Endothelial cell of hepatic sinusoid (primary cell): ENCODE measurements around the gene ITGBL1.

Experiments used
- in situ Hi-C: cut with HindIII; loops from 2 replicates; pipeline ENCODE4 v1.10.0; 2017; ENCODE audit warnings: low sequenced_read_pairs

The ITGBL1 gene

DNA sequence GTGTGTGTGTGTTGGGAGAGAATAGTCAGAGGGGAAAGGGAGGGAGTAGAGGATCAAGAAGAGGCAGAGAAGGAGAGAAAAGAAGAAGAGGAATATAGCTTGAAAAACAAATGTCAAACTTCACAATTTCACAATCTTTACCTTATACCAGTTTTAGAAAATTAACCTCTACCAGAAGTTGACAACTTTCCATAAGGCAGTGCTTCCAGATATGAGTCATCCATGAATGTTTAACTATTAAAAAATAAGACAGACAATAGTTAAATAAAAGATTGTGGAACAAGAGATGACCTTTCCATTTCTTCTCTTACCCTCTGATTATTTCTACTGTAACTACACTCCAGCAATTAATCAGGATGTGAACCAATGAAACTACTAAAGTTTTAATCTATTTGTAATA lies 229.4 kb downstream of the ITGBL1 start:
- in situ Hi-C loops: no loop called here

GRCh38 chr13:101686003-101686402 lies 233.5 kb downstream of the ITGBL1 start:
- in situ Hi-C loops: no loop called here

GRCh38 chr13:101690871-101691270 lies 238.4 kb downstream of the ITGBL1 start:
- in situ Hi-C loops: no loop called here

DNA sequence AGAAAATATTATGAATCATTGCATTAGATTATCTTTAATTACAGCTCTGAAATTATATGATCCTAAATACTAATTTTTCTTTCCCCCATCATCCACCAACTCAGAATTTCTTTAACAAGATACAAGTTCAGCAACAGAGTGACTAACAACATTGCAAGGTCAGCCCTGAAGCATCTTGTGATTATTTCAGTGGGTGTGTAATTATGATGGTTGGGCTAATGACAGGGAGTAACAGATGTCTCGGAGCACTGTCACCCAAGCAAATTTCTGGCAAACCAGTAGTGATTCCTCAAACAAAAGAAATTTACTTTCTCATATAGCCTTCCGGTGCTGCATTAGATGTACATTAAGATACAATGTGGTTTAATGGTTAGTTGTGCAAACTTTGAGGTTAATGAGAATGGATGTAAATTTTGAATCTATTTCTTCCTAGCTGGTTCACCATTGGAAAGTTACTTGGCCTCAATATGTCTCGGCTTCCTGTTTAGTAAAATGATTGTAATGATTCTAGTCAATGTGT lies 238.9 kb downstream of the ITGBL1 start:
- in situ Hi-C loops: no loop called here

- in situ Hi-C loops: no loop called here
These were observed 243.5 kb downstream of the ITGBL1 start for GRCh38 chr13:101695870-101696516.

- in situ Hi-C loops: no loop called here
These were observed 245.3 kb downstream of the ITGBL1 start for GRCh38 chr13:101697745-101698144.

DNA sequence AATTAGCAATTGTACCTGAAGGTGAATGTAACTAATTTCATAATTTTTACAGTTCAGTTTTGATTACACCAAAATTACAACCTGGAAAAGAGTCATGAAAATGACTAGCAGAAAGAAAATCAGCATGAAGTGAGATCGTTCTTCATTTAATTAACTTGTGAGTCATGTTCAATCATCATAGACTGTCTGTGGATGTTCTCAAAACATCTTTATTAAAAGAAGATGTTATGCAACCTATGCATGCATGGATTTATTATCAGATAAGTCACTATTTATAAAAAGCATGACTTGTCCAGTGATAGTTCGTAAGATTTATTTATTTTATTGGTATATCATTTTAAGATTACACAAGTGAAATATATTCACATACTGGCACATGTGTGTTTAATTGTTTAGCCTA lies 245.9 kb downstream of the ITGBL1 start:
- in situ Hi-C loops: no loop called here

GRCh38 chr13:101700598-101700997 lies 248.1 kb downstream of the ITGBL1 start:
- in situ Hi-C loops: no loop called here

DNA sequence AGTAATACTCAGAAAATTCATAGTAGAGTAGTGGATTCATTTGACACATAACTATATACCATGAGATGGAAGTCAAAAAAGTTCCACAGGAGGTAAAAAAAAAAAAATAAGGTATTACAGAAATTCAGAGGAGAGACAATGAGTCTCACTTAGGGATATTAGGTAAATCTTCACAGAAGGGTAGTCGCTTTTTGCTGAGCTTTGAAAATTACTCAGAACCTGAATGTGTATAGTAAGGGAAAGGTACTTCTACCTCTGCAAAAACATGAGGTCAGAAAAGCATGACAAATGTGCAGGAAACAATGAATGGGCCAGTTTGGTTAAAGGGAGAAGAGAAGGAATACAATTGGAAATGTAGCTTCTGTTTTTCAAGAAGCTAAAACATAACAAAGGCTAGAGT lies 250.6 kb downstream of the ITGBL1 start:
- in situ Hi-C loops: no loop called here

DNA sequence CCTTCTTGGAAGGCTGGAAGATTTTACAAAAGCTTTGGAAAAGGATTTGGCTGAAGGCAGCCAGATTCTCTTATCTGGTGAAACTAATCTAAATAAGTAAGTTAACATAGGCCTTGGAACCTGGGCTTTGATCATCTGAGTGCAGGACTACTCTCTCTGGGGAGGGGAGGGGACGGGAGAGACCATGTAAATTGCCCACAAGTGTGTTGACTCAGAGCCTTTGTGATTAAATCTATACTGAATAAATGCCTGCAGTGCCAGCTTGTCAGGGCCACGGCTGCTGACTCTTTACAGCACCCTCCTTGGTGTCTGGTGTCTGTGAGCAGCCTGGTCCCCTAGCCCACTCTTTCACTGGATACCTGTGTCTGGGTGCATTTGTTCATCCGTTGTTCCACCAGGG lies 251.4 kb downstream of the ITGBL1 start:
- in situ Hi-C loops: no loop called here

GRCh38 chr13:101706651-101707050 lies 254.2 kb downstream of the ITGBL1 start:
- in situ Hi-C loops: loop anchor here (5.0 kb wide), 1 partner anchor 34 kb away; no protein-coding TSS in a partner anchor

DNA sequence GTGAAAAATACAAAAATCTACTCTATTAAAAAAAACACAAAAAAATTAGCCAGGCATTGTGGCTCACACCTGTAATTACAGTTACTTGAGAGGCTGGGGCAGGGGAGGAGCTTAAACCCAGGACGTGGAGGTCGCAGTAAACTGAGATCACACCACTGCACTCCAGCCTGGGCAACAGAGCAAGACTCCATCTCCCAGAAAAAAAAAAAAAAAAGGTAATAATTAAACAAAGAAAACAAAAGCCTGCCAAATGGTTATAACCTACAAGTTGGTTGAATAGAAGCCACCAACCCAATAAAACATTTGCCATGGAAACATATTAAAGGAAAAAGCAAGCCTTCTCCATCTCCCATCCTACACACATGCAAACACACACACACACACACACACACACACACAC lies 255.2 kb downstream of the ITGBL1 start:
- in situ Hi-C loops: loop anchor here (5.0 kb wide), 1 partner anchor 35 kb away; no protein-coding TSS in a partner anchor

DNA sequence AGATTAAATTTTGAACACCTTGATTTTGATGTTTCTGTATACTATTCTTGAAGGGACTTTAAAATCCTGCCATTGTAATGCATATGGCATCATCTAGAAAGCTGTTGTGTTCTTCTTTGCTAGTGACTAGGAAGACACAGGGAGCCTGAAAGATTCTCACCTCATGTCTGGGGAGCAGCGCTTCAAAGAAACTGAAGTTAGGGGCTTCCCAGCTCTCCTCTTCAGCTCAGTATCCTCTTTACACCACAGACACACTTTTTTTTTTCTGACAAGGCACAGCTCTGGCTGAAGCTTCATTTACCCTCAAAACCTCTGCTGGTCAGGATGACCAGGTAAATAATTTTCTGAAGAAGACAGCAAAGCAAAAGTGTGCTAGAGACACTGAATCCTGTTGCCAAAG lies 255.6 kb downstream of the ITGBL1 start:
- in situ Hi-C loops: loop anchor here (5.0 kb wide), 1 partner anchor 36 kb away; no protein-coding TSS in a partner anchor

DNA sequence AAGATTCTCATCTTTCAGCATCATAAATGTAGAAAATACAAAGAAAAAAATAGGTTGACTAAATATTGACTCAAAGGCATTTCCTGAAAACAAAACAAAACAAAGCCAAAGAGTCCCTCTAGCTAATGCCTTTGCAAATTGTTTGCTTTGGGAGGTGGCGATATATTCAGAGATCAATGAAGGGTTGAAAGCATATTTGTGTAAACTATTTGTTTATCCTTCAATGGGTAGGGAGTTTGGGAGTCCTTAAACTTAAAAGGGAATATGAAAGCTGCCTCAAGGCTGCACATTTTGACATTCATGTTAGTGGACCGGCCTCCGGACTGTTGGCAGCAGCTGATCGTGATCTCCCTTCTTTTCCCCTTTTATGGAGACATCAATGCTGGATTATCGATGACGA lies 257.5 kb downstream of the ITGBL1 start:
- in situ Hi-C loops: loop anchor here (5.0 kb wide), 1 partner anchor 38 kb away; no protein-coding TSS in a partner anchor

DNA sequence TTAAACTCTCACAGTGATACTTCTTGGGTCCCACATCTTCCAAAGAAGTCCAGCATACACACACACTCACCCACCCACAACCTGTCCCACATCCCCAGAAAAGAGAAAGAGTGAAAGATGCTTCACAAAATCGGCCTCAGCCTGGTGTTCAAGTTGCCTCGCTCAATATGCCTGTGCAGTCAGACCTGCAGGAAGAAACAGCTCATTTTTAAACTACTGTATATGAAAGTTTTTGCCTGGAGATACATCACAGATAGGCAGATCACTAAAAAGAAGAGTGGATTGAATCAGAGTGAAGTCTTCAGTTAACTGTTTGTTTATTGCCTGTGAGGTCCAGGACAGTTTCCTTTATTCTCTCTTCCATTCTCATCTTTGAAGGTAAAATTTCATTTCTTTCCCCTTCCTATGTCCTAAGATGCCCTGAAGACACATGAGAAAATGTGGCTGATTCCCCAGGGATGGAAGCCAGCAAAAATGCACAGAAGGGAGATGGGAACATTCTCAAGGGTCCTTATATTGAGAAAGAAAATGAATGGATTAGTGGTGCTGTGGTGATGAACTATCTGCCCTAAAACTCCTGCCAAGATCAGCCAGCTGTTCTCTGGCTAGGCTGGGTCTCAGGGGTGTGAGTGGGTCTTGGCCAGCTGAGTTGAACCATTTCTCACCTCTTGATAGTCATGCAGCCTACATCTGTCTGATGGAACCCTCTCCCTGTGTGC lies 259.0 kb downstream of the ITGBL1 start:
- in situ Hi-C loops: no loop called here

DNA sequence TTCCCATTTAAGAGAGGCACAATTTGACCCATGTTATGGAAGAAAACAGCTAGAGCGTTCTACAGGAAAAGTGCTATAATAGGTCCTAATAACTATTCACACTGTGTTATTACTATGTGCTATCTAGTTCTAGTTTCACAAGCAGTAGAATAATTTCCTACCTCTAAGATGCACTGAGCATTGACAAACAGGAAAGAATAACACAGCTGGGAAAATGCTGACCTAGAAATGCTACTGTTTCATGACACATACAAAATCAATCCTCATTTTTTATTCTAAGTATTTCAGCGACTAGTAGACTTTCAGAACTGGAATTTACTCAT lies 259.5 kb downstream of the ITGBL1 start:
- in situ Hi-C loops: no loop called here

DNA sequence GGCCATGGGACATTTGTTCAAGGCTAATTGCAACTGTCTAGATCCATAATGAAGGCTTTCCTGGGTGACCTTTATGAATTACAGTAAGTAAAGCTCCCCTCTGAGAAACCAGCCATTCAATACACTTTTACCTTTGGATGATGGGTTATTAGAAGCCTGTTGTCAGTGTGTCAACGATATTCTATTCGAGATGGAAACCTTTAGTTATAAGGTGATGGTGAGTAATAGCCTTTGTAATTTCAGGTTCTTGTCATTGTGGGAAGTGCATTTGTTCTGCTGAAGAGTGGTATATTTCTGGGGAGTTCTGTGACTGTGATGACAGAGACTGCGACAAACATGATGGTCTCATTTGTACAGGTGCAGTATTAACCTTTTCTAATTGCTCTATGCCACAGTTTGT lies 261.7 kb downstream of the ITGBL1 start:
- in situ Hi-C loops: no loop called here

GRCh38 chr13:101717353-101717752 lies 264.9 kb downstream of the ITGBL1 start:
- in situ Hi-C loops: no loop called here

DNA sequence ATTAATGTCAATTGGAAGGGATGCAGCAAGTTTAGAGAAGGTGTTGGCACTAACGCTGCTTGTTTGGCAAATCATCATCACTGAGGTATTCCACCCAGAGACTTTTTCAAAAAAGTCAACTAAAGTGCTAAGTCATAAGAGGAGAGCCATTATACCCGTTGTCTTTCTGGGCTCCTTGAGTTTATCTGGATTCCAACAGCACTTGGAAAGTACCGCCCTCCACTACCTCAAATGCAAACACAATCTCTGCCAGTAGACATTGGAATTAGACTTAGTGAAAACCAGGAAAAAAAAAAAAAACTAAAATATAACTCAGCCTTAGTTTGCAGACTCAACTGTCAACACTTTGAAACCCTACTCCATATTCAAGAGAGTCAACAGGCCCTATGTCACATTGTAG lies 266.0 kb downstream of the ITGBL1 start:
- in situ Hi-C loops: no loop called here

DNA sequence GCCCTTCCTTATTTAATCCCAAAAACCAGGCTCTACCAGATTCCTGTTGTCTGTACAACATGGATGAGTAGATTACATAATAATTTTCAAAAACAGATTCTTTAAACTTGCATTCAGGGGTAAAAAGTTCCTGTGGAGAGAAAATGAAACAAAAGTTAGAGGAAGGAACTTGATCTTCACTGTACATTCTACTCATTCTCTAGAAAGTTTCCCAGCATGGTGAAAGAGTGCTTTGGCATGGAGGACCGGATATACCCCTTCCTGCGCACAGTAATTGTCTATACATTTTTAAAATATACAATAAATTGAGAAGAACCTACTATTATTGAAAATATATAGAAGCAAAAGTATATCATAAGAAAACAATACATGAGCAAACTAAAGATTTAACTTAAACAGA lies 274.2 kb downstream of the ITGBL1 start:
- in situ Hi-C loops: no loop called here

DNA sequence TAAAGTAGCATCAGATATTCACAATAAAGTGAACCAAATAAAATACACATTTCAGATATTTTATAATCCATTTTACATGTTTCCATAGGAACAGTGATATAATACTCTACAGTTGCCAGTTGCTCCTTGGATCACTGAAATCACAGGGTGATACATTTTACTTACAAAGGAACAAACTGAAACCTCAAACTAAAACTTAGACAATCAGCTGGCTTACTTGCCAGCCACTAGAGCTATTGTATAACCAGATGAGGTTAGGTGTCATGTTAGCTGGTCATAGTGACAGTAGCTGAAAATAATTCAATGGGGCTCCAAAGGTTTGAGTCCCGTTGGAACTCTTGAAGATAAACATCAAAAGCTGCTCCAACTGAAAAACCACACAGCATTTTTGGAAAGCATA lies 274.6 kb downstream of the ITGBL1 start:
- in situ Hi-C loops: no loop called here

DNA sequence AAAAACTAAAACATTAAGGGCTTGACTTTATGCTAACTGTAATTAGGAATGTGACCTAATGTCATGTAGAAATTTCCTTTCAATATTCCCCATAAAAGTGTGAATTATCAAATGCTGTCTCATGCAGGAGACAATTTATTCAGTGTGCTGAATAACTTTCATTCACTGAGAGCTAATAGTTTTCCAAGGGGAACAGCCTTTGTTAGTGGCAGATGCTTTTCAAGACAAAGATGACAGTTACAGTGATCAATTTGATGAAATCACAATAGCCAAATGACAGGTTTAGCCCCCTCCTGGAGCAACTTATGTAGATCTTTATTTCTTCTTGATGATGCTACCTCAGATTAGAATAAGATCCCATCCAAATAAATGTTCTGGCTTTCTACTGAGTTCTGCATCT lies 275.5 kb downstream of the ITGBL1 start:
- in situ Hi-C loops: no loop called here
